SJCRH30 (cell line): Measurements from ENCODE around the gene IFI44L. TPM values are rescaled to one million over a fixed set of nuclear protein-coding genes. Genes with fewer than 3 reads are reported as not detected.

Source experiments
- DNase-seq, 2 experiments: peaks; one replicate each; pipeline ENCODE4 v3.0.0-alpha.2; 2015 to 2020
- H3K27ac ChIP-seq: fragments of 250-450 bp; sonication (Bioruptor Pico); 2 replicates; pipeline ENCODE4 v1.5.1; 2020; ENCODE audit warnings: mild to moderate bottlenecking, moderate library complexity
- H3K27me3 ChIP-seq: fragments of 250-450 bp; sonication (Bioruptor Pico); 2 replicates; pipeline ENCODE4 v1.5.1; 2020; ENCODE audit warnings: mild to moderate bottlenecking, moderate library complexity
- H3K36me3 ChIP-seq: fragments of 250-450 bp; sonication (Bioruptor Pico); 2 replicates; pipeline ENCODE4 v1.5.1; 2020; ENCODE audit warnings: mild to moderate bottlenecking, moderate library complexity
- H3K4me1 ChIP-seq: fragments of 250-450 bp; sonication (Bioruptor Pico); 2 replicates; pipeline ENCODE4 v1.5.1; 2020; ENCODE audit warnings: mild to moderate bottlenecking, moderate library complexity
- H3K4me3 ChIP-seq: fragments of 250-450 bp; sonication (Bioruptor Pico); 2 replicates; pipeline ENCODE4 v1.5.1; 2020; ENCODE audit warnings: mild to moderate bottlenecking, moderate library complexity
- H3K9me3 ChIP-seq: fragments of 250-450 bp; sonication (Bioruptor Pico); replicated peaks from 2 replicates; pipeline ENCODE4 v1.5.1; 2020; ENCODE audit warnings: mild to moderate bottlenecking, moderate library complexity
- total RNA-seq: library from RNA; depleted of rRNA; stranded (reverse); fragments of >200 nt; shearing (Covaris generic); gene quantifications from 2 replicates; pipeline ENCODE4 v1.2.3, GENCODE V29; 2014; rRNA removed

Gene IFI44L
- total RNA-seq = 0.43 and 0.67 TPM in 2 replicates

GRCh38 chr1:78619803-78620579, at the start of gene IFI44L:
Gene IFI44L, plus strand, starts transcription at chr1:78620448. Its CDS starts 7,468 bp downstream, at chr1:78627916.
- Histone ChIP-seq H3K4me3 (peak within 1 kb of the TSS; percentile 27), H3K36me3 (no peaks in the 10 kb centered on the region), H3K9me3 (no peaks in the 10 kb centered on the region), H3K27me3 (no peaks in the 10 kb centered on the region), H3K4me1 (peaks cover 7% of the 10 kb centered on the region), H3K27ac (no peak within 1 kb of the TSS)
- peak; percentile 7 to 47 for DNase-seq

DNA sequence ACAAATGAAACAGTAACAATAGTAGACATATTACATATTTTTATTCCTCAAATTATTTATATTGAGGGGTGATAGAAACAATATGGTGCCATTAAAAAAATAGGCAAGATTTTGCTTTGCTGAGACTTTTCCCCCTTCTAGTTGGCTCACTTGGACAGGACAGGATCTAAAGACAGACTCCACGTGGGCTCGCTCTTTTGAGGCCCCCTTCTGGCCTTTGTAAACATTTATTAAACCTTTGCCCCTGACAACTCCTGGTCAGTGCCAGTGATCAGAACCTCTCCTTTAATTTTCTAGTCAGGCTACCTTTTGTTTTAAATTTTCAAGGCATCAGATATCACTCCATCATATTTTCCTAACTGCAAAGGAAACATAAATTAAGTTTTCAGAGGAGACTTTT, 49.7 kb upstream of the IFI44L start:
- DNase-seq = peak in 1 of 2 experiments; percentile 10

DNA sequence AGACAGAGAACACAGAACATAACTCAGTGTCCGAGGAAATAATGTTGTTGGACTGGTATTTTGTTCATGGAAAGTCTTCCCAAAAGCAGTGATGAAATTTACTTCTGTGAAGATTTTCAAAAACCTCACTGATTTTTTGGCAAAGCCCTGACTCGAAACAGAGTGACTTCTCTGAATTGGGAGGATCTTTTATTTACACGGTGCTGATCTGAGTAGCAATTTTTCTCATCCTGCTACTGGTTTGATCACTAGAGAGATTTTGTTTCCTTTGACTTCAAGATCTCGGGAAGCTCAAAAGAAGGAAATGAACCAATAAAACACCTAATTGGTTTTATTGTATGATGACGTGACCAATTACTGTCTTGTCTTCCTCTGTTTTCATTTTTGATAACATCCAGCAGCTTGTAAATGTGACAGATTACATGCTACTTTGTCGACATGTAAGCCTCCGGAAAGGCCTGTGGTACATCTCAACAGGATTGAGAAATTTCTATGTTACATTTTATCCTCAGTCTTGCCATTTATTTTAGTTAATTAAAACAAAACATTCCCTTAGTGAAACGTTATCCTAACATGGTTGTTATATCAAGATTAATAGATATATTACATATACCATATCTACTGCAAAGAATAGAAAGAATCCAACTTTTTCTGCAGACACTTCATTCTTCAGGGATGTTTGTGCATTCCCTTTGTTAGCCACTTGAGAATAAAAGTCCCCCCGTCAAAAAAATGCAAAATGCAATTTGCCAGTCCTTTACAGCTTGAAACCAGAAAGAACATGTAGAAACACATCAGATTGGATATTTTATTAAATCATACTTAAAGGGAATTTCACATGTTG, 42.8 kb upstream of the IFI44L start:
- Histone ChIP-seq H3K9me3 (no peaks in the 10 kb centered on the region), H3K27ac (no peak overlapping the region)

More for the DNA sequence above, 49.7 kb upstream of the IFI44L start:
- Histone ChIP-seq H3K4me1 (no peaks in the 10 kb centered on the region), H3K9me3 (no peaks in the 10 kb centered on the region), H3K27ac (no peak overlapping the region), H3K27me3 (no peaks in the 10 kb centered on the region), H3K4me3 (no peak overlapping the region), H3K36me3 (no peaks in the 10 kb centered on the region)

GRCh38 chr1:78586572-78586971, 33.7 kb upstream of the IFI44L start:
- no peaks in the 10 kb centered on the region for H3K27me3 ChIP-seq
- H3K27ac ChIP-seq = no peak overlapping the region
- no peaks in the 10 kb centered on the region for H3K36me3 ChIP-seq
- H3K4me1 ChIP-seq = no peaks in the 10 kb centered on the region
- H3K9me3 ChIP-seq = no peaks in the 10 kb centered on the region
- no peak for DNase-seq
- no peak overlapping the region for H3K4me3 ChIP-seq

More for the DNA sequence above, 42.8 kb upstream of the IFI44L start:
- Histone ChIP-seq H3K36me3 (no peaks in the 10 kb centered on the region), H3K4me3 (no peak overlapping the region), H3K27me3 (no peaks in the 10 kb centered on the region), H3K4me1 (no peaks in the 10 kb centered on the region)
- no peak for DNase-seq

GRCh38 chr1:78587211-78587610, 33.0 kb upstream of the IFI44L start:
- no peak for DNase-seq
- no peaks in the 10 kb centered on the region for H3K27me3 ChIP-seq
- no peaks in the 10 kb centered on the region for H3K9me3 ChIP-seq
- no peaks in the 10 kb centered on the region for H3K4me1 ChIP-seq
- H3K36me3 ChIP-seq = no peaks in the 10 kb centered on the region
- no peak overlapping the region for H3K4me3 ChIP-seq
- H3K27ac ChIP-seq = no peak overlapping the region

DNA sequence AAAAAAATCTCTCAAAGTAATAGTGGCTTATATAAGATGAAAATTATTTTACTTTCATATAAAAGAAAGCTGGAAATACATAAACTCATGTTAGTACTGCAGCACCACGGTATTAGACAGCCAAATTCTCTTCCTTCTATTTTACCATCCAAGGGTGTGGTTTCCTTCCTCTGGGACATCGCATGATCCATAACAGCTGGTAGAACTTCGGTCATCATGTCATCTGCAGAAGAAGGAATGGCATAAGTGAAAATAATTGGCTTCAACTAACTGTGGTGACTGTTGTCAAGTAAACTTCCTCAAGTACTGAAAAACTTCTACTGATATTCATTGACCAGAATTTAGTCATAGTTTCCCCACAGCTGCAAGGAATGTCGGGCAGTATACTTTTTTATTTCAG, 28.3 kb upstream of the IFI44L start:
- Histone ChIP-seq H3K27ac (no peak overlapping the region), H3K9me3 (no peaks in the 10 kb centered on the region; the same call in 1 of the 2 replicates), H3K36me3 (no peaks in the 10 kb centered on the region), H3K4me3 (no peak overlapping the region), H3K4me1 (no peaks in the 10 kb centered on the region), H3K27me3 (no peaks in the 10 kb centered on the region)
- no peak for DNase-seq

- H3K4me3 ChIP-seq = no peak overlapping the region
- DNase-seq = no peak
- H3K9me3 ChIP-seq = no peaks in the 10 kb centered on the region; the same call in 1 of the 2 replicates
- no peak overlapping the region for H3K27ac ChIP-seq
- no peaks in the 10 kb centered on the region for H3K4me1 ChIP-seq
- H3K27me3 ChIP-seq = no peaks in the 10 kb centered on the region
- no peaks in the 10 kb centered on the region for H3K36me3 ChIP-seq
These were observed 21.0 kb upstream of the IFI44L start for GRCh38 chr1:78599294-78599693.

DNA sequence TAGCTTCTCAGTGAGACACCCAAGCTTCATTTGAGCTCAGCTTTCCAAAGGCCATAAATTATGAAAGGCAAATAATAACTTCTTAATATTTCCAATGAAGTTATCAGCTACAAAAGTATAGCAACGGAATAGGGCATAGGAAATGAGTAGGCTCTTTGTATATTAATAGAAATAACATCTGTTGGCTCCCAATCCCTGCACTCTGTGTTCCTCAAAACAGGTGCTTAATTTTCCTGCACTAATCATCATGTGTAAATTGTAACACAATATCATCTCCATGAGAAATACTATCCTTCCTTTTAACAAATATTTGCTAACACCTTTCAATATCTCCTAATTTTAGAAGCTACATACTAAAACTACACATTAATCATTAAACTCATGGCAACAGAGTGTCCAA, 19.2 kb upstream of the IFI44L start:
- Histone ChIP-seq H3K4me3 (no peak overlapping the region), H3K4me1 (no peaks in the 10 kb centered on the region), H3K27ac (no peak overlapping the region), H3K9me3 (no peaks in the 10 kb centered on the region), H3K36me3 (no peaks in the 10 kb centered on the region), H3K27me3 (no peaks in the 10 kb centered on the region)
- no peak for DNase-seq

DNA sequence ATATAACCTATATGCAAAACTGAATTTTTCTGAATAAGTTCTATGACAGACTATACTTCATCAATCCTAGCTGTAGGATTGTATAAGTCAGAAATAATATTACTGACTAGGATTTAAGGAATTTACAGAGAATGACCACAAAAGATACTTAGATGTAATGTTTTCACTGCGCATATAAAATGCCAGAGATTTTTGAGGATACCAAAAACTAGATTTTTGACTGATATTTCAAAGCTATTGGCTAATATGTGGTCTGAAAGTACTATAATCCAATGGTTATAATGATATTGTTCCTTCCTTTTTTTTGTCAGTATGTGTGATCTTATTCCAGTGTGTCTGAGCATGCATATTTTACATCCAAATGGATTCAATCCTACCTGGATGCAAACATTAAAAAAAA, 17.0 kb upstream of the IFI44L start:
- no peak overlapping the region for H3K27ac ChIP-seq
- no peaks in the 10 kb centered on the region for H3K4me1 ChIP-seq
- H3K9me3 ChIP-seq = no peaks in the 10 kb centered on the region
- no peaks in the 10 kb centered on the region; the same call in 1 of the 2 replicates for H3K27me3 ChIP-seq
- no peak for DNase-seq
- no peak overlapping the region for H3K4me3 ChIP-seq
- no peaks in the 10 kb centered on the region for H3K36me3 ChIP-seq

- H3K4me1 ChIP-seq = no peaks in the 10 kb centered on the region
- H3K4me3 ChIP-seq = no peak overlapping the region
- no peaks in the 10 kb centered on the region for H3K36me3 ChIP-seq
- DNase-seq = no peak
- H3K9me3 ChIP-seq = no peaks in the 10 kb centered on the region
- no peaks in the 10 kb centered on the region; the same call in 1 of the 2 replicates for H3K27me3 ChIP-seq
- H3K27ac ChIP-seq = no peak overlapping the region
These were observed 15.6 kb upstream of the IFI44L start for GRCh38 chr1:78604643-78605042.

DNA sequence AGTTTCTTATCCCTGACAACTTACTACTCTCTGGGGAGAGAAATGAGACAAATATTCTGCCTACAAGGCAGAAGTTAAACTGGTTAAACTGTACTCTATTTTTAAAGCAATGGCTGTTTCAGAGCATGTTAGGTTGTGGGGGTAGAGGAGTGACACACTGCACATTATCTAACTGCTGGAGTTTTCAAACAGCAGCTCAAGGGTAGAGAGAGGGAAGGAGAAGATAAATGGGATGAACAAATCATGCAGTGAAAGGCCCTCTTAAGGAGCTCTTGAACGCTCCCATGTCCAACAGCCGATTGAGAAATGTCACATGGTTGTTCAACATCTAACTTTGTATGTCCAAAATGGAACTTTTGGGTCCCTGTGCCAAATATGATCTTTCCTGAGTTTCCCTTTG, 14.0 kb upstream of the IFI44L start:
- no peaks in the 10 kb centered on the region for H3K4me1 ChIP-seq
- DNase-seq = no peak
- no peaks in the 10 kb centered on the region for H3K9me3 ChIP-seq

GRCh38 chr1:78607334-78607927, 12.8 kb upstream of the IFI44L start:
- DNase-seq = peak in 1 of 2 experiments; percentile 29
- Histone ChIP-seq H3K27ac (no peak overlapping the region), H3K27me3 (no peaks in the 10 kb centered on the region; the same call in 1 of the 2 replicates), H3K4me3 (no peak overlapping the region), H3K4me1 (no peaks in the 10 kb centered on the region), H3K9me3 (no peaks in the 10 kb centered on the region), H3K36me3 (no peaks in the 10 kb centered on the region)

More for the DNA sequence above, 14.0 kb upstream of the IFI44L start:
- H3K27me3 ChIP-seq = no peaks in the 10 kb centered on the region; the same call in 1 of the 2 replicates
- H3K27ac ChIP-seq = no peak overlapping the region
- no peak overlapping the region for H3K4me3 ChIP-seq
- H3K36me3 ChIP-seq = no peaks in the 10 kb centered on the region

GRCh38 chr1:78607944-78608343, 12.3 kb upstream of the IFI44L start:
- H3K27me3 ChIP-seq = no peaks in the 10 kb centered on the region; the same call in 1 of the 2 replicates
- no peaks in the 10 kb centered on the region for H3K9me3 ChIP-seq

DNA sequence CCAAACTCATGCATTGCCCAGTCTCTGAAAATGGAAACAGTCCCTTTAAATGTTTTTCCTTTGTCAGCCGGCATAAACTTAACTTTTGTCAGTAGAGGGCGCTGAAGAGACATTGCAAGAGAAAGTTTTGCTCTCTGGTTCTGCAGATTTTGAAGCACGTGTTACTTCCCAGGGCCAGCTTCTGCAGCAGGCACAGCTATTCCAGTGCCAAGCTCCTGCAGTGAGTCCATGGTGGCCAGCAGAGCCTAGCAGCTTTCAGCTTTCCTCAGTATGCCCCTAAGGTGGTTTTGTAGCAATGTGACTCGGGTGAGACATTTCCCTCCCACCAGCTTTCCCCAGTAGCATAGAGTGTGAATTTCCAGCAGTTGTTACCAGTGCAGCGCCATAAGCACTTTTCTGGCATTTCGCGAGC, 2.6 kb upstream of the IFI44L start:
- no peak overlapping the region for H3K27ac ChIP-seq
- peaks cover 7% of the 10 kb centered on the region; the same call in 1 of the 2 replicates for H3K4me1 ChIP-seq
- no peaks in the 10 kb centered on the region for H3K27me3 ChIP-seq
- no peak overlapping the region for H3K4me3 ChIP-seq
- no peaks in the 10 kb centered on the region for H3K36me3 ChIP-seq
- no peaks in the 10 kb centered on the region for H3K9me3 ChIP-seq
- DNase-seq = peak; percentile 63 to 87

More at GRCh38 chr1:78607944-78608343, 12.3 kb upstream of the IFI44L start:
- H3K4me1 ChIP-seq = no peaks in the 10 kb centered on the region
- DNase-seq = no peak
- no peak overlapping the region for H3K4me3 ChIP-seq
- no peaks in the 10 kb centered on the region for H3K36me3 ChIP-seq
- no peak overlapping the region for H3K27ac ChIP-seq
